ENCODE measurements around the gene EXOC4.

Gene EXOC4

GRCh38 chr7:134041477-134041876, 788.6 kb downstream of the EXOC4 start:
- no peaks in the 10 kb centered on the region for H3K9me3 Mint-ChIP-seq
- H3K4me3 Mint-ChIP-seq, result no peak overlapping the region
- H3K27ac Mint-ChIP-seq, result no peak overlapping the region
- peaks cover 6% of the 10 kb centered on the region for H3K4me1 Mint-ChIP-seq
- H3K27me3 Mint-ChIP-seq (ENCODE audit: low read depth), result no peaks in the 10 kb centered on the region
- peaks cover 5% of the 10 kb centered on the region for H3K36me3 Mint-ChIP-seq (ENCODE audit: low read depth)
- no peak for TF ChIP-seq CTCF (IDR thresholded peaks at IDR 0.05; ENCODE audit: unreplicated experiment in 3 of 3)

GRCh38 chr7:134042307-134042706, 789.4 kb downstream of the EXOC4 start:
- Mint-ChIP-seq H3K9me3 (no peaks in the 10 kb centered on the region), H3K27me3 (ENCODE audit: low read depth) (no peaks in the 10 kb centered on the region), H3K4me1 (peaks cover 6% of the 10 kb centered on the region), H3K4me3 (no peak overlapping the region), H3K27ac (no peak overlapping the region), H3K36me3 (ENCODE audit: low read depth) (no peaks in the 10 kb centered on the region)
- TF ChIP-seq CTCF (IDR thresholded peaks at IDR 0.05; ENCODE audit: unreplicated experiment in 3 of 3), result no peak

- H3K36me3 Mint-ChIP-seq (ENCODE audit: low read depth), result peaks cover 5% of the 10 kb centered on the region
- H3K9me3 Mint-ChIP-seq, result no peaks in the 10 kb centered on the region
- peaks cover 6% of the 10 kb centered on the region for H3K4me1 Mint-ChIP-seq
- no peaks in the 10 kb centered on the region for H3K27me3 Mint-ChIP-seq (ENCODE audit: low read depth)
- H3K4me3 Mint-ChIP-seq, result no peak overlapping the region
- peak overlapping the region in 2 of 3 experiments; percentile 18 to 38 for H3K27ac Mint-ChIP-seq
- TF ChIP-seq CTCF (IDR thresholded peaks at IDR 0.05; ENCODE audit: unreplicated experiment in 3 of 3), result no peak
Observed at GRCh38 chr7:134044682-134045081, 791.8 kb downstream of the EXOC4 start.

GRCh38 chr7:134045716-134046115, 792.8 kb downstream of the EXOC4 start:
- no peak overlapping the region for H3K27ac Mint-ChIP-seq
- H3K4me3 Mint-ChIP-seq, result no peak overlapping the region
- no peaks in the 10 kb centered on the region for H3K9me3 Mint-ChIP-seq
- H3K4me1 Mint-ChIP-seq, result peaks cover 9% of the 10 kb centered on the region
- no peak for TF ChIP-seq CTCF (IDR thresholded peaks at IDR 0.05; ENCODE audit: unreplicated experiment in 3 of 3)
- H3K36me3 Mint-ChIP-seq (ENCODE audit: low read depth), result peaks cover 5% of the 10 kb centered on the region
- H3K27me3 Mint-ChIP-seq (ENCODE audit: low read depth), result no peaks in the 10 kb centered on the region

- H3K4me3 Mint-ChIP-seq, result no peak overlapping the region
- no peak overlapping the region for H3K27ac Mint-ChIP-seq
- no peak for TF ChIP-seq CTCF (IDR thresholded peaks at IDR 0.05; ENCODE audit: unreplicated experiment in 3 of 3)
Observed at GRCh38 chr7:134046594-134047128, 793.8 kb downstream of the EXOC4 start.

GRCh38 chr7:134047675-134048074, 794.8 kb downstream of the EXOC4 start:
- no peak overlapping the region for H3K27ac Mint-ChIP-seq
- H3K4me3 Mint-ChIP-seq, result no peak overlapping the region
- no peak for TF ChIP-seq CTCF (IDR thresholded peaks at IDR 0.05; ENCODE audit: unreplicated experiment in 3 of 3)
- no peaks in the 10 kb centered on the region for H3K27me3 Mint-ChIP-seq (ENCODE audit: low read depth)
- no peaks in the 10 kb centered on the region for H3K9me3 Mint-ChIP-seq
- H3K36me3 Mint-ChIP-seq (ENCODE audit: low read depth), result peaks cover 5% of the 10 kb centered on the region
- peaks cover 13% of the 10 kb centered on the region for H3K4me1 Mint-ChIP-seq

More at GRCh38 chr7:134046594-134047128, 793.8 kb downstream of the EXOC4 start:
- peaks cover 13% of the 10 kb centered on the region for H3K4me1 Mint-ChIP-seq
- no peaks in the 10 kb centered on the region for H3K27me3 Mint-ChIP-seq (ENCODE audit: low read depth)
- peaks cover 5% of the 10 kb centered on the region for H3K36me3 Mint-ChIP-seq (ENCODE audit: low read depth)
- no peaks in the 10 kb centered on the region for H3K9me3 Mint-ChIP-seq

All from nephron (organoid).